GM18861 (cell line): ENCODE measurements around the gene PRKG1.
"Not testable (repeated sequence)": the region's sequence is repeated elsewhere in the genome, so short reads cannot be mapped to it uniquely, and the experiment has no call there.

Source experiments
- ATAC-seq: cut with Tn5 transposase; IDR thresholded peaks from one replicate; pipeline ENCODE4 v1.9.1; 2021; ENCODE audit not compliant: unreplicated experiment

Gene PRKG1

GRCh38 chr10:51371743-51372142, 297.5 kb downstream of the PRKG1 start:
- ATAC-seq: no peak

- ATAC-seq: no peak
Measured at GRCh38 chr10:51375790-51376189, 301.5 kb downstream of the PRKG1 start.

- ATAC-seq: no peak
Measured at GRCh38 chr10:51377070-51377931, 303.0 kb downstream of the PRKG1 start.

GRCh38 chr10:51377932-51378599, 303.8 kb downstream of the PRKG1 start:
- no peak for ATAC-seq

GRCh38 chr10:51382181-51382580, 307.9 kb downstream of the PRKG1 start:
- no peak for ATAC-seq

- ATAC-seq: no peak
Measured at GRCh38 chr10:51384971-51385370, 310.7 kb downstream of the PRKG1 start.

GRCh38 chr10:51386248-51386885, 312.1 kb downstream of the PRKG1 start:
- no peak for ATAC-seq

- ATAC-seq: no peak
Measured at GRCh38 chr10:51389415-51390321, 315.4 kb downstream of the PRKG1 start.

GRCh38 chr10:51393006-51393405, 318.7 kb downstream of the PRKG1 start:
- not testable (repeated sequence) for ATAC-seq

- ATAC-seq: no peak
Measured at GRCh38 chr10:51394039-51394438, 319.8 kb downstream of the PRKG1 start.

- ATAC-seq: no peak
Measured at GRCh38 chr10:51397244-51397643, 323.0 kb downstream of the PRKG1 start.

GRCh38 chr10:51397695-51398094, 323.4 kb downstream of the PRKG1 start:
- no peak for ATAC-seq

- ATAC-seq: no peak
Measured at GRCh38 chr10:51399840-51400239, 325.6 kb downstream of the PRKG1 start.

- no peak for ATAC-seq
Measured at GRCh38 chr10:51400392-51401096, 326.3 kb downstream of the PRKG1 start.

GRCh38 chr10:51403521-51403920, 329.2 kb downstream of the PRKG1 start:
- no peak for ATAC-seq

- ATAC-seq: no peak
Measured at GRCh38 chr10:51405580-51406351, 331.5 kb downstream of the PRKG1 start.

GRCh38 chr10:51406581-51406980, 332.3 kb downstream of the PRKG1 start:
- no peak for ATAC-seq

- ATAC-seq: no peak
Measured at GRCh38 chr10:51416494-51416893, 342.2 kb downstream of the PRKG1 start.
